Measurements from ENCODE around the gene C8G.

The C8G gene

DNA sequence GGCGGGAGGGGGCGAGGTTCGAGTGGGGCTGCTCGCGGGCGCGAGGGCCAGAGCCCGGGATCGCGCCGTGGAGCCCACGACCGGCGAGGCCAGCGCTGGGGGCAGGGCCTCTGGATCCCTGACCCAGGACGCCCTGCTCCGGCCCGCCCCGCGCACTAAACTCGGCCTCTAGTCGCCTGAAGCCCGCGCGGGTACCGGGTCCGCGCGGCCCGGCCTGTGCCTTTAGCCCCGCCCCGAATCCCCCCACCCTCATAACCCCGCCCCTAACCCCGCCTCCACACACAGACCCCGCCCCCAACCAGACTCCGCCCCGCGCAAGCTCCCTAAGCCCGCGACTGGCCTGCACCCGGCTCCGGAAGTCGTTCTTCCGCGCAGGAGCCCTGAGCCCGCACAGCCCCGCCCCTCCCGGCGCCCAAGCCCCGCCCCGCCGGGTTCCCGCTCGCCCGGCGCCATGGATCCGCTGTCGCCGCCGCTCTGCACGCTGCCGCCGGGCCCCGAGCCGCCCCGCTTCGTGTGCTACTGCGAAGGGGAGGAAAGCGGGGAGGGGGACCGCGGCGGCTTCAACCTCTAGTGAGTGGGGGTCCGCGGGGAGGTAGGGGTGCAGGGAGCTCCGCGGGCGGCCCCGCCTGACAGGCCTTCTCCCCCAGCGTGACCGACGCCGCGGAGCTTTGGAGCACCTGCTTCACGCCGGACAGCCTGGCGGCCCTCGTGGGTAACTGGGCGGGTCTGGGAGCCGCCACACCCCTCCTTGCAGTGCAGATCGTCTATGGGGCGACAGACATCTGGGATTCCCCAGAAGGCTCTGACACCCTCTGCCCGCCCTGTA lies 47.2 kb downstream of the C8G start, which contains the start of gene PAXX:
Gene PAXX, plus strand, starts transcription at position 430 of the 826 bp plus-strand sequence. Its CDS starts 22 bp downstream, at position 452.
- H3K27ac ChIP-seq, result peak within 1 kb of the TSS; percentile 89
- no peak for TF ChIP-seq CTCF (conservative IDR thresholded peaks at IDR 0.05)

- TF ChIP-seq CTCF (conservative IDR thresholded peaks at IDR 0.05), result no peak
- H3K27ac ChIP-seq, result peak overlapping the region; percentile 89
Observed at GRCh38 chr9:136992819-136993369, 47.9 kb downstream of the C8G start.

DNA sequence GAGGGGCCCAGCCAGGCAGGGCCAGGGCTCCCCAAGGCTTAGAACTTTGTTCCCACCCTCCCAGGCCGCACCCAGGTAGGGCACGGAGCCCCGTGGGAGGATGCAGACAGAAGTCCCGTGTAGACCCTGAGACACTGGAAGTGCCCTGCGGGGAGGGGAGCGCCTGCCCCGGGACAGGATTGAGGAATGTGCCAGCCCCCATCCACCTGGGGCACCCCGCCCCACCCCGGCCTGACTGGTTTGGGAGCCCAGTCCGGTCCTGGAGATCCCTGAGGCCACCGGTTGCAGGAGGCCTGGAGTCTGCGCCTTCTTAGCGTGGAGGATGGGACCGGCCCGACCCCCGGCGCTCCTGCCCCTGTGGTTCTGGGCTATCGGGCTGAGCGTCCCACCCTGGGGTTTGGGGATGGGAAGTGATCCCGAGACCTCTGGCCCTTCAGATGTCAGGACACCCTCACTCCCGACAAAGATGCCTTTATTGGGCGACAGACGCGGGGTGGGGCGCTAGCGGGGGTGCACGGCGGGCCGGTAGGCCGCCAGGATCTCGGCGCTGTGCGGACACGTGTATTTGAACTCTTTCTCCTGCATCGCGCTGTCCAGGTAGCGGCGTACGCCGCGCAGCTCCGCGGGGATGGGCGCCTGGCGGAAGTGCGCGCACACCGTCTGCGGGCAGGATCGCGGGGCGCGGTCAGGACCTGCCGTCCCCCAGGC lies 49.3 kb downstream of the C8G start:
- TF ChIP-seq CTCF (conservative IDR thresholded peaks at IDR 0.05), result no peak
- H3K27ac ChIP-seq, result no peak overlapping the region

GRCh38 chr9:136994888-136995230 lies 49.8 kb downstream of the C8G start:
- TF ChIP-seq CTCF (conservative IDR thresholded peaks at IDR 0.05), result no peak
- H3K27ac ChIP-seq, result no peak overlapping the region

- no peak for TF ChIP-seq CTCF (conservative IDR thresholded peaks at IDR 0.05)
Observed at GRCh38 chr9:136995362-136995761, 50.3 kb downstream of the C8G start.

DNA sequence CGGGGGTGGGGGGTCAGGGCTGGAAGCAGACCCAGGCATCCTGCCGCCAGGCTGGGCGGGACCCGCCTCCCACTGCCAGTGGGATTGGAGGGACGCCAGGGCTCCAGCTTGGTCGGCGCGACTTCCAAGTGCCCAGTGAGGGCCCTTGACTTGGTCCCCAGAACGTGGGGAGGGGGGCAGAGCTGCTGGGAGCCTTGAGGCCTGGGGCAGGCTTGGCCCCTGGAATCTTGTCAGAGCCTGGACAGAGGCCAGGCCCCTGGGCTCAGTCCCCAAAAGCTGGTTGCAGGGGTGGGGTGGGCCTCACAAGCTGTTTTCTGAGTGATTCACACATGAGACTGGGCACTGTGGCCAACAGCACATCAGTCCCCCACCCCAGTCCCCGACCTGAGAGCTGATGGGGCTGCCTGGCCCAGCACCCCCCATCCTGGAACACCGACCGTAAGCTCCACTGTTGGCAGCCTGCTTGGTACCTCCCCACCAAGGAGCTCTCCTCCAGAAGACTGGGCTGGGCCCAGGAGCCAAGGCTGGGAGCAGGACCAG lies 50.8 kb downstream of the C8G start:
- no peak for TF ChIP-seq CTCF (conservative IDR thresholded peaks at IDR 0.05)
- peak overlapping the region; percentile 30; the same call in 1 of the 2 replicates for H3K27ac ChIP-seq

More at GRCh38 chr9:136995362-136995761, 50.3 kb downstream of the C8G start:
- H3K27ac ChIP-seq, result no peak overlapping the region

Data from VCaP (cell line).